IMR-90 (cell line): ENCODE results near the gene C1QL4. TPM values are rescaled to one million over a fixed set of nuclear protein-coding genes. Genes with fewer than 3 reads are reported as not detected.

Source experiments
- ELK1 ChIP-seq: fragments of 150-350 bp; IDR thresholded peaks from 2 replicates; pipeline ENCODE4 v1.6.1; 2016; ENCODE audit warnings: low read depth, mild to moderate bottlenecking, low read length, moderate library complexity, borderline replicate concordance
- POLR2A ChIP-seq: IDR thresholded peaks from 2 replicates; pipeline ENCODE4 v1.6.1; 2012; ENCODE audit warnings: mild to moderate bottlenecking, low read depth, low read length
- polyA plus RNA-seq, 3 experiments: library from polyadenylated mRNA; depleted of rRNA; stranded (reverse); fragments of >200 nt; gene quantifications; 2 replicates each; pipeline ENCODE4 v1.2.3, GENCODE V29; 2012; ENCODE audit warnings: low replicate concordance in 1 of 3
- total RNA-seq: library from RNA; depleted of rRNA; stranded (reverse); fragments of >200 nt; gene quantifications from 2 replicates; pipeline ENCODE4 v1.2.3, GENCODE V29; 2012

C1QL4 gene
- total and polyA plus RNA-seq, 2 of the 4 experiments (the other 2 are of a cell fraction): 0.18 to 0.46 TPM

GRCh38 chr12:49345825-49346658, 9.1 kb upstream of the C1QL4 start (continued):
- TF ChIP-seq ELK1 (no peak), POLR2A (no peak)
